ENCODE measurements around the gene LIPE. TPM values are rescaled to one million over a fixed set of nuclear protein-coding genes. Genes with fewer than 3 reads are reported as not detected.

LIPE gene
- total RNA-seq, 1 experiment from 2014 or later: 17.1 TPM

DNA sequence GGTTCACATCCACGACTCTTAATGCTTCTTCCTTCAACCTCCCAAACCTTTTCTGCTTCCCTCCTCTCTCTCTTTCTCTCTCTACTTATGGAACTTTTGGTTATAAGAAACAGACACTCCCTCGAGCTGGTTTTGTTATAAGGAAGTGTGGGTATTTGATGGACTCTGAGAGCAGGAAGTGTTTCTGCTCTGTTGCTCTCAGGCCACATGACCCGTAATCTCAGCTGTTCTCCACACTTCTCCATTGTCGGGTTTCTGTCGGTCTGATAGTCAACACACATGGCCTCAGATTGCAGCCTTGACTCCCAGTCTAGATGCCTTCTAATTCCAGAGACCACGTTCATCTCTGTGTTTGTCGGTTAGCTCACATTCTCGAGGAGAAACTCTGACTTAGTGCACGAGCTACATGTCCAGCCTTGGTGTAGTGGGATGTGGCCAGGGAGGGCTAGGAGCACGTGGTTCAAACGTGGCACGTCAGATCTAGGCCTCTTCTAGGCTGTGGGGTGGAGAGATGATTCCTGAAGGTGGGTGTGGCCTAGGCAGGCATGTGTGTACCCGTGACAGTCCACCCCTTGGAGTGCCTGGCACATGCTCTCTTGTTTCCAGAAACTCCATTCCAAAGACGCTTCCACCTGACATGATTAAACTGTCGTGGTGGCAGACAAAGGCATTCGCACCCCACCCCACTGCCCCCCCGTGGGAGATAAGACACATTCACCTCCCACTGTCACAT lies 63.4 kb downstream of the LIPE start:
- no peak overlapping the region for H3K27ac Mint-ChIP-seq (ENCODE audit: unreplicated experiment)
- intact Hi-C loops (cut with micrococcal nuclease; ENCODE audit: unreplicated experiment): no loop called here
- CTCF ChIA-PET: no interaction called here
- TF ChIP-seq, protein P1, sequence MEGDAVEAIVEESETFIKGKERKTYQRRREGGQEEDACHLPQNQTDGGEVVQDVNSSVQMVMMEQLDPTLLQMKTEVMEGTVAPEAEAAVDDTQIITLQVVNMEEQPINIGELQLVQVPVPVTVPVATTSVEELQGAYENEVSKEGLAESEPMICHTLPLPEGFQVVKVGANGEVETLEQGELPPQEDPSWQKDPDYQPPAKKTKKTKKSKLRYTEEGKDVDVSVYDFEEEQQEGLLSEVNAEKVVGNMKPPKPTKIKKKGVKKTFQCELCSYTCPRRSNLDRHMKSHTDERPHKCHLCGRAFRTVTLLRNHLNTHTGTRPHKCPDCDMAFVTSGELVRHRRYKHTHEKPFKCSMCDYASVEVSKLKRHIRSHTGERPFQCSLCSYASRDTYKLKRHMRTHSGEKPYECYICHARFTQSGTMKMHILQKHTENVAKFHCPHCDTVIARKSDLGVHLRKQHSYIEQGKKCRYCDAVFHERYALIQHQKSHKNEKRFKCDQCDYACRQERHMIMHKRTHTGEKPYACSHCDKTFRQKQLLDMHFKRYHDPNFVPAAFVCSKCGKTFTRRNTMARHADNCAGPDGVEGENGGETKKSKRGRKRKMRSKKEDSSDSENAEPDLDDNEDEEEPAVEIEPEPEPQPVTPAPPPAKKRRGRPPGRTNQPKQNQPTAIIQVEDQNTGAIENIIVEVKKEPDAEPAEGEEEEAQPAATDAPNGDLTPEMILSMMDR (IDR thresholded peaks at IDR 0.05; ENCODE audit: unreplicated experiment): no peak
- DNase-seq: no peak
- H3K4me3 Mint-ChIP-seq (ENCODE audit: low read depth, unreplicated experiment): no peak overlapping the region
- no peaks in the 10 kb centered on the region for H3K36me3 Mint-ChIP-seq (ENCODE audit: insufficient read depth, unreplicated experiment)
- peaks cover 10% of the 10 kb centered on the region for H3K9me3 Mint-ChIP-seq (ENCODE audit: low read depth, unreplicated experiment)
- no peaks in the 10 kb centered on the region for H3K27me3 Mint-ChIP-seq (ENCODE audit: unreplicated experiment)
- no TSS peak for BruUV-seq (replicated peaks)
- no peaks in the 10 kb centered on the region for H3K4me1 Mint-ChIP-seq (ENCODE audit: low read depth, unreplicated experiment)

DNA sequence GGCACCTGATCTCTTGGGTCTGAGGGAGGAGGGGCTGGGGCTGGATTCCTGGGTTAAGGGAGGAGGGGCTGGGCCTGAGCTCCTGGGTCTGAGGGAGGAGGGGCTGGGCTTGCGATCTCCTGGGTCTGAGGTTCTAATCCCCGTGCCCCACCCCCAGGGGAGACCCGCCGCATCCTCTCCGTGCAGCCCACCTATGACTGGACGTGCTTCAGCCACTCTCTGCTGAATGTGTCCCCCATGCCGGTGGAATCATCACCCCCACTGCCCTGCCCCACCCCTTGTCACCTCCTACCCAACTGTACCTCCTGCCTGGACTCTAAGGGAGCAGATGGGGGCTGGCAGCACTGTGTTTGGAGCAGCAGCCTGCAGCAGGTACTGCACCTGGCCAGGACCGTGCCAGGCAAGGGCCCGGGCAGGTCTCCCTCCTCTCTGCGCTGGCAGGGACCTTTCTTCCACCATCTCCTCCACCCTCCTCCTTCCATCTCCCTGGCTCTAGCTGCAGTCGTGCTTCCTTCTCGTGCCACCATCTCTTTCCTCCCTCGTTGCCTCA lies 64.2 kb downstream of the LIPE start:
- H3K36me3 Mint-ChIP-seq (ENCODE audit: insufficient read depth, unreplicated experiment): no peaks in the 10 kb centered on the region
- BruUV-seq (replicated peaks): no TSS peak
- peaks cover 10% of the 10 kb centered on the region for H3K9me3 Mint-ChIP-seq (ENCODE audit: low read depth, unreplicated experiment)
- no peak overlapping the region for H3K4me3 Mint-ChIP-seq (ENCODE audit: low read depth, unreplicated experiment)
- H3K27ac Mint-ChIP-seq (ENCODE audit: unreplicated experiment): no peak overlapping the region
- no peak for DNase-seq
- no peaks in the 10 kb centered on the region for H3K27me3 Mint-ChIP-seq (ENCODE audit: unreplicated experiment)
- H3K4me1 Mint-ChIP-seq (ENCODE audit: low read depth, unreplicated experiment): no peaks in the 10 kb centered on the region
- CTCF ChIA-PET: no interaction called here
- intact Hi-C loops (cut with micrococcal nuclease; ENCODE audit: unreplicated experiment): no loop called here
- TF ChIP-seq, protein P1 (IDR thresholded peaks at IDR 0.05; ENCODE audit: unreplicated experiment): no peak

DNA sequence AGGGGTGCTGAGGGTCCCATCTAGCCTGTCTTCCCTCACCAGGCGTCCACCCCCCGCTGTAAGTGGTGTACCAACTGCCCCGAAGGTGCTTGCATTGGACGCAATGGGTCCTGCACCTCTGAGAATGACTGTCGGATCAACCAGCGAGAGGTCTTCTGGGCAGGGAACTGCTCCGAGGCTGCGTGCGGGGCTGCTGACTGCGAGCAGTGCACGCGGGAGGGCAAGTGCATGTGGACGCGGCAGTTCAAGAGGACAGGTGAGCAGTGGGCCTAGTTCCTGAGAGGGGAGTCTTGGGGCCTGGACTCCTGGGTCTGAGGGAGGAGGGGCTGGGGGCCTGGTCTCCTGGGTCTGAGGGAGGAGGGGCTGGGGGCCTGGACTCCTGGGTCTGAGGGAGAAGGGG lies 64.8 kb downstream of the LIPE start:
- DNase-seq: no peak
- H3K4me1 Mint-ChIP-seq (ENCODE audit: low read depth, unreplicated experiment): no peaks in the 10 kb centered on the region
- TF ChIP-seq, protein P1 (IDR thresholded peaks at IDR 0.05; ENCODE audit: unreplicated experiment): no peak
- H3K9me3 Mint-ChIP-seq (ENCODE audit: low read depth, unreplicated experiment): peaks cover 7% of the 10 kb centered on the region
- intact Hi-C loops (cut with micrococcal nuclease; ENCODE audit: unreplicated experiment): no loop called here
- H3K4me3 Mint-ChIP-seq (ENCODE audit: low read depth, unreplicated experiment): no peak overlapping the region
- no TSS peak for BruUV-seq (replicated peaks)
- CTCF ChIA-PET: no interaction called here
- no peak overlapping the region for H3K27ac Mint-ChIP-seq (ENCODE audit: unreplicated experiment)
- peaks cover 2% of the 10 kb centered on the region for H3K36me3 Mint-ChIP-seq (ENCODE audit: insufficient read depth, unreplicated experiment)
- H3K27me3 Mint-ChIP-seq (ENCODE audit: unreplicated experiment): no peaks in the 10 kb centered on the region

DNA sequence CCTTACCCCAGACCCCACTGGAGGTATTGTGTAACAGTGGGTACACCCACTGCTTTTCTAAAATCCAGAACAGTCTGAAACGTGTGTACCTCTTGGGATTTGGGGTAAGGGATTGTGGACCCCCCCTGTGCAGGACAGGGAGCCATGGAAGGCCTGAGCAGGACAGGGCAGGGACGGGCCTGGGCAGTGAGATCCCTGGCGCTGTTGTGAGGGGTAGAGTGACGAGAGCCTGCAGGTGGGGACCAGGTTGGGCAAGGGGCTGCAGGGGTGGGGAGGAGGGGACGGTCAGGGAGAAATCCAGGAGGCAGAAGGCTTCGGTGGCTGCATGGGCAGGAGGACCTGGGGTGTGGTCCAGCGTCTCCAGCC lies 65.7 kb downstream of the LIPE start:
- Mint-ChIP-seq H3K9me3 (ENCODE audit: low read depth, unreplicated experiment) (peaks cover 7% of the 10 kb centered on the region), H3K27me3 (ENCODE audit: unreplicated experiment) (no peaks in the 10 kb centered on the region), H3K4me1 (ENCODE audit: low read depth, unreplicated experiment) (no peaks in the 10 kb centered on the region), H3K4me3 (ENCODE audit: low read depth, unreplicated experiment) (no peak overlapping the region), H3K27ac (ENCODE audit: unreplicated experiment) (no peak overlapping the region), H3K36me3 (ENCODE audit: insufficient read depth, unreplicated experiment) (peaks cover 4% of the 10 kb centered on the region)
- intact Hi-C loops (cut with micrococcal nuclease; ENCODE audit: unreplicated experiment): no loop called here
- TF ChIP-seq, protein P1 (IDR thresholded peaks at IDR 0.05; ENCODE audit: unreplicated experiment): no peak
- CTCF ChIA-PET: no interaction called here
- BruUV-seq (replicated peaks): no TSS peak
- DNase-seq: no peak
